Activated CD8-positive, alpha-beta memory T cell treated with anti-CD3 and anti-CD28 coated beads, Interleukin-2, amount 50 U/mL, for 1 hour (primary cell): ENCODE data around the gene TNNT3.
"Not testable (repeated sequence)": the region's sequence is repeated elsewhere in the genome, so short reads cannot be mapped to it uniquely, and the experiment has no call there.

ENCODE experiments used
- DNase-seq: peaks from one replicate; pipeline ENCODE4 v3.0.0-alpha.2; 2020; ENCODE audit errors: extremely low read depth

The TNNT3 gene

GRCh38 chr11:1881442-1882264 is 37.9 kb upstream of the TNNT3 start:
- DNase-seq, result no peak

GRCh38 chr11:1882265-1883238 is 37.0 kb upstream of the TNNT3 start:
- DNase-seq, result peak; percentile 29

- DNase-seq, result no peak
These were observed 35.9 kb upstream of the TNNT3 start for GRCh38 chr11:1883346-1884302.

- no peak for DNase-seq
These were observed 35.2 kb upstream of the TNNT3 start for GRCh38 chr11:1884303-1884700.

- not testable (repeated sequence) for DNase-seq
These were observed 33.0 kb upstream of the TNNT3 start for GRCh38 chr11:1886551-1886950.

GRCh38 chr11:1887451-1888346 is 31.8 kb upstream of the TNNT3 start:
- DNase-seq, result no peak

GRCh38 chr11:1888347-1888753 is 31.2 kb upstream of the TNNT3 start:
- DNase-seq, result no peak

GRCh38 chr11:1888811-1889210 is 30.7 kb upstream of the TNNT3 start:
- DNase-seq, result no peak

GRCh38 chr11:1889224-1889930 is 30.1 kb upstream of the TNNT3 start:
- DNase-seq, result peak; percentile 34

- no peak for DNase-seq
These were observed 29.3 kb upstream of the TNNT3 start for GRCh38 chr11:1889941-1890855.

- no peak for DNase-seq
These were observed 28.4 kb upstream of the TNNT3 start for GRCh38 chr11:1890856-1891830.

GRCh38 chr11:1891831-1892115 is 27.7 kb upstream of the TNNT3 start, which contains the start of gene PRR33:
Gene PRR33, minus strand, starts transcription at chr11:1891895. Its CDS starts 1,311 bp downstream, at chr11:1890584.
- DNase-seq, result no peak

GRCh38 chr11:1892116-1892515 is 27.4 kb upstream of the TNNT3 start:
- DNase-seq, result no peak

- no peak for DNase-seq
These were observed 26.9 kb upstream of the TNNT3 start for GRCh38 chr11:1892558-1892957.

- DNase-seq, result no peak
These were observed 25.7 kb upstream of the TNNT3 start for GRCh38 chr11:1893581-1894359.

GRCh38 chr11:1894759-1895158 is 24.7 kb upstream of the TNNT3 start:
- no peak for DNase-seq

GRCh38 chr11:1896468-1896867 is 23.0 kb upstream of the TNNT3 start:
- DNase-seq, result no peak
